AG04450 (cell line): Measurements from ENCODE around the gene TUSC2. TPM values are rescaled to one million over a fixed set of nuclear protein-coding genes. Genes with fewer than 3 reads are reported as not detected.
A peak's percentile ranks its signal among the peaks of the same experiment; 100 is the strongest.

Experiments used
- CTCF ChIA-PET: fragments of 300-600, 350-600 bp; formaldehyde crosslinking; extraction: SDS; loops from one replicate; lab custom pipeline; 2022; ENCODE audit warnings: antibody characterized with exemption, inconsistent platforms; lab: Charles Lee
- POLR2A ChIA-PET: fragments of 350-600 bp; formaldehyde crosslinking; extraction: SDS; loops from one replicate; lab custom pipeline; 2021; ENCODE audit warnings: antibody characterized with exemption, inconsistent platforms; lab: Yijun Ruan, JAX
- DNase-seq: peaks from one replicate; pipeline ENCODE4 v3.0.0-alpha.2; 2011; ENCODE audit warnings: low read depth, low spot score
- H3K27ac ChIP-seq: one replicate; pipeline ENCODE4 v1.5.1; 2012; ENCODE audit warnings: low read depth, low read length, control low read depth
- H3K27me3 ChIP-seq: one replicate; pipeline ENCODE4 v1.6.0; 2012; ENCODE audit warnings: low read length; ENCODE audit not compliant: control insufficient read depth, insufficient read depth
- H3K4me3 ChIP-seq: 2 replicates; pipeline ENCODE4 v1.5.1; 2011; ENCODE audit warnings: mild to moderate bottlenecking, low read depth, low read length, control low read depth
- H3K9me3 ChIP-seq: 2 replicates; pipeline ENCODE4 v1.5.1; 2012; ENCODE audit warnings: low read length; ENCODE audit not compliant: control insufficient read depth, insufficient read depth
- CTCF ChIP-seq: IDR thresholded peaks from 2 replicates; pipeline ENCODE4 v1.5.1; 2011; ENCODE audit warnings: low read depth, low read length, control low read depth, inconsistent platforms
- polyA plus RNA-seq: library from polyadenylated mRNA; depleted of rRNA; stranded (reverse); fragments of >200 nt; gene quantifications from 2 replicates; pipeline ENCODE4 v1.2.3, GENCODE V29; 2011

The TUSC2 gene
- polyA plus RNA-seq, 1 experiment = 25.3 TPM

GRCh38 chr3:50322386-50323091 lies 5.5 kb downstream of the TUSC2 start, which contains the start of gene HYAL2:
TSS of gene HYAL2 (minus strand) at chr3:50322745. CDS start at chr3:50320489, 2,256 bp downstream.
- Histone ChIP-seq H3K27me3 (no peaks in the 10 kb centered on the region), H3K27ac (peak within 1 kb of the TSS; percentile 93), H3K4me3 (peak within 1 kb of the TSS; percentile 83), H3K9me3 (no peaks in the 10 kb centered on the region; the same call in 1 of the 2 replicates)
- no peak for DNase-seq
- TF ChIP-seq CTCF = no peak
- ChIA-PET POLR2A (no interaction called here), CTCF (interaction anchor here (0.7 to 1.4 kb wide), 2 partner anchors 14 to 62 kb away, joined by 3 read pairs; no protein-coding TSS in a partner anchor)

GRCh38 chr3:50322115-50322385 lies 6.0 kb downstream of the TUSC2 start:
- peak overlapping the region; percentile 83 for H3K4me3 ChIP-seq
- no peaks in the 10 kb centered on the region for H3K27me3 ChIP-seq
- ChIA-PET CTCF (interaction anchor here (1.4 kb wide), 1 partner anchor 62 kb away, joined by 3 read pairs; no protein-coding TSS in a partner anchor), POLR2A (interaction anchor here (0.8 kb wide), 1 partner anchor 30 kb away, joined by 3 read pairs; the partner anchor contains the start of gene IFRD2)
- no peak overlapping the region for H3K27ac ChIP-seq
- DNase-seq = no peak
- H3K9me3 ChIP-seq = no peaks in the 10 kb centered on the region; the same call in 1 of the 2 replicates
- no peak for TF ChIP-seq CTCF

- TF ChIP-seq CTCF = peak; percentile 49
- ChIA-PET CTCF (interaction anchor here (0.6 to 1.4 kb wide), 8 partner anchors 9 to 154 kb away, joined by 3 to 5 read pairs (median 3); no protein-coding TSS in a partner anchor), POLR2A (interaction anchor here (0.6 to 0.8 kb wide), 3 partner anchors 19 to 58 kb away, joined by 3 to 9 read pairs (median 3); partner anchors contain the start of genes IFRD2 and RASSF1)
Observed at GRCh38 chr3:50321336-50322114, 6.5 kb downstream of the TUSC2 start.

GRCh38 chr3:50320853-50321335 lies 7.1 kb downstream of the TUSC2 start:
- CTCF ChIA-PET = interaction anchor here (0.6 to 1.1 kb wide), 9 partner anchors 10 to 222 kb away, joined by 3 to 5 read pairs (median 3); no protein-coding TSS in a partner anchor
- no peak for DNase-seq
- Histone ChIP-seq H3K4me3 (peak overlapping the region; percentile 83), H3K9me3 (no peaks in the 10 kb centered on the region; the same call in 1 of the 2 replicates), H3K27me3 (no peaks in the 10 kb centered on the region), H3K27ac (peak overlapping the region; percentile 40)
- no peak for TF ChIP-seq CTCF
- POLR2A ChIA-PET = interaction anchor here (0.6 to 1.0 kb wide), 3 partner anchors 20 to 58 kb away, joined by 3 to 9 read pairs (median 3); partner anchors contain the start of genes HYAL3, NAA80 and RASSF1

More at GRCh38 chr3:50321336-50322114, 6.5 kb downstream of the TUSC2 start:
- Histone ChIP-seq H3K27me3 (no peaks in the 10 kb centered on the region), H3K27ac (peak overlapping the region; percentile 93), H3K4me3 (peak overlapping the region; percentile 83), H3K9me3 (no peaks in the 10 kb centered on the region; the same call in 1 of the 2 replicates)
- peak; percentile 61 for DNase-seq
